ENCODE measurements around the gene ADAMTS18.

ADAMTS18 gene

GRCh38 chr16:77386831-77387814, 47.7 kb downstream of the ADAMTS18 start:
- no peak for DNase-seq

GRCh38 chr16:77385481-77385880, 49.4 kb downstream of the ADAMTS18 start:
- DNase-seq = no peak

- no peak for DNase-seq
Observed at GRCh38 chr16:77383606-77384187, 51.1 kb downstream of the ADAMTS18 start.

DNA sequence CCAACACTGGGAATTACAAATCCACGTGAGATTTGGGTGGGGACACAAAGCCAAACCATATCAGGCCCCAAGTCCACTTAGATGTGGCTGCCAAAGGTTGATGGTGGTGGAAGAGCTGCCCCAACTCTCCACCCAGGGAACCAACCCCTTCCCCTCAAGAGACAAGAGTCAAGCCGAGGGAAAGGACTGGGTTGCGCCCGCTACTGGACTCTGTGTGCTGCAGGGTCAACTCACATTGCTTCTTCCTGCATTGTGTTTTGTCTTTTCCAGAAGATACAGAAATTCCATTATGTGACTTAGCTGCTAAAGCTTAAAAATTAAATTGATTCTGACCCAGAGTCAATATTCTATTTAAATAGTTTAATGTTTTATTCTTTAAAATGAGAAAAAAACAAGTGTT, 58.5 kb downstream of the ADAMTS18 start:
- DNase-seq = peak in 1 of 2 donors; percentile 38

- DNase-seq = no peak
Observed at GRCh38 chr16:77375396-77375795, 59.4 kb downstream of the ADAMTS18 start.

DNA sequence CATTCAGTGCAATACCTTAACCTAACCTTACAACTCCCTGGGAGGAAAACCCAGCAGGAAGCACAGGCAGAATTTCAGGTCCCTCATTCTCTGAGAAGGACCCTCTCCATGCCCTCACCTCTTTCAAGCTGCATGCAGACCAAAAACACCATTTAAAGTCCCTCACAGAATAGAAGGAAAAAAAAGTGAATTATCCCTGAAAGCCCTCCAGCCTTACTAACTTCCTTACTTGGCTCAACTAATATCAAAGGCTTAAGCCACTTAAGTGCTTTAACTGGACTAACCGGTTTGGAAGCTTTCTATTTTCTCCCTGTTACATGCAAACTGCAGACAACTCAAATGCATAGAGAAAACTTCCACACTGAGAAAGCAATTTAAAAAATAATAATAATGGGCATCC, 60.5 kb downstream of the ADAMTS18 start:
- DNase-seq = no peak

DNA sequence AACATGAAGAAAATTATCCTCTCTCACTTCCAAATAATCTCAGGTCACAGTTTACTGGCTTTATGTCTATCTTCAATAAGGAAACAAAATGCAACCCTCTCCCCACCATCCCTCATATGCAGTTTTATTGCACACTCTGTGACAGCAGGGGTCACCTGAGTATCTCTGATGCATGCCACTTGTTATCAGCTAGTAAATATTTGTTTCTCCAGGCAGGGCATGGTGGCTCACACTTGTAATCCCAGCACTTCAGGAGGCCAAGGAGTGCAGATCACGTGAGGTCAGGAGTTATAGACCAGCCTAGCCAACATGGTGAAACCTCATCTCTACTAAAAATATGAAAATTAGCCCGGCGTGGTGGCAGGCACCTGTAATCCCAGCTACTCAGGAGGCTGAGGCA, 61.1 kb downstream of the ADAMTS18 start:
- no peak for DNase-seq

- DNase-seq = no peak
Observed at GRCh38 chr16:77364770-77365169, 70.1 kb downstream of the ADAMTS18 start.

GRCh38 chr16:77359065-77359502, 75.8 kb downstream of the ADAMTS18 start:
- no peak for DNase-seq

DNA sequence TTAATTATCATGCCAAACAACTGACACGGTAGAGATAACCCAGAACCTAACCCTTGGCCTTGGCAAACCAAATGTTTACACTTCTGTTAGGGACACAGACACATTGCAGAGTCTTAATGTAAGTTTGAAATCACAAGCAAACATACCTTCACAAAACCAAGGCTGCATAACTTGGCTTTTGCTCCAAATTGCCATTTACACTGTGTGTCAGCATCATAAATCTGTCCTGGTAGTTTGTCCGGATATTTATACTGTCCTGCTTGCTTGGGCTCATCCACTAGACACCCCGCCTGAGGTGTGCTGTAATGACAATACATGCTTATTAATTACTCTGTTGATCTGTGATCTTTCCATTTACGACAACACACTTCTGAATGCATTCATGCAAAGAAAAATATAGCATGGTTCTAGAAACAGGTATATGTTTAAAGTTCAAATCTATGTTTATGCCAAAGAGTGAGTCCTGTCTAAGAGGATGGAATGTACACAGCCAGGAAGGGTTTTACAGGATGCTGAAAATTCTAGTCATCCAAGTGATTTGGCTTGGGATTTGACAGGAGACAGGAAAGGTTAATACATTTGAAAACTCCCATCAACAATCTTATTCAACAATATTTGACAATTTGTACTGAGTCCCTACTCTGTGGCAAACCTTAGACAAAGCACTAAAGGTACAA, 81.1 kb downstream of the ADAMTS18 start:
- no peak for DNase-seq

DNA sequence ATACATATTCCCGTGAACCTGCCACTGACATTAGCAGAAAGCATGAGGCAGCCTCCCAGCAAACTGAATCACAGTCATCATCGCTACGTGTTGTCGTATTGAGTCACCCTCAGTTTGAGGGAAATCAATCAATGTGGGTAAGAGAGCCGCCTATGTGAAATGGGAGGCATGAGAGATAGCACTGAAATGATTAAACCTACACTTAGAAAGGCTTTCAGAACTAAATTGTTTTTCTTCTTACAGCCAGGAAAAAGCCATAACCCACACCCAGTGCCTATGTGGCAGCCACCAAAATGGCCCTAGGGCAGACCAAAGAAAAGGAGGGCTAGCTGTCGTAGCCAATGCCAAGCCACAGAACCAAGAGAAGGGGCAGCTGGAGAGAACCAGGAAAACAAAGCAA, 90.5 kb downstream of the ADAMTS18 start:
- no peak for DNase-seq

- DNase-seq = no peak
Observed at GRCh38 chr16:77336637-77337036, 98.2 kb downstream of the ADAMTS18 start.

GRCh38 chr16:77335652-77336234, 99.1 kb downstream of the ADAMTS18 start:
- no peak for DNase-seq

DNA sequence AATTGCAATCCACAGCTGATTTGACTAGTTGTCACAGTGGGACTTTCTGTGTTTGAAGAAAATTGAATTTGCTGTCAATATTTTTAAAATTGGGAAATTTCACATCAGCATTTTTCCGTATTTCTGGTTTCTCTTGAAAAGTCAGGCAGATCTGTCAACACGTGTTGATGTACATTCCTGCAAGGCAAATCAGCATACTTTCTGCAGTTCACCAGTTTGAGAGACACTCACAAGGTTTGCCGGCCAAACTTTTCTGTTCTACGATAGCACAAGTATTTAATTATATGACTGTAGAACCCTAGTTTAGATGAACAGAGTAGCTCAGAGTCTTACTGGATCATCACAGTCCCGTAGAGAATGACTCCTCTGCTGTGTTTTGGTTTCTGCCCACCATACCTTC, 102.0 kb downstream of the ADAMTS18 start:
- no peak for DNase-seq

DNA sequence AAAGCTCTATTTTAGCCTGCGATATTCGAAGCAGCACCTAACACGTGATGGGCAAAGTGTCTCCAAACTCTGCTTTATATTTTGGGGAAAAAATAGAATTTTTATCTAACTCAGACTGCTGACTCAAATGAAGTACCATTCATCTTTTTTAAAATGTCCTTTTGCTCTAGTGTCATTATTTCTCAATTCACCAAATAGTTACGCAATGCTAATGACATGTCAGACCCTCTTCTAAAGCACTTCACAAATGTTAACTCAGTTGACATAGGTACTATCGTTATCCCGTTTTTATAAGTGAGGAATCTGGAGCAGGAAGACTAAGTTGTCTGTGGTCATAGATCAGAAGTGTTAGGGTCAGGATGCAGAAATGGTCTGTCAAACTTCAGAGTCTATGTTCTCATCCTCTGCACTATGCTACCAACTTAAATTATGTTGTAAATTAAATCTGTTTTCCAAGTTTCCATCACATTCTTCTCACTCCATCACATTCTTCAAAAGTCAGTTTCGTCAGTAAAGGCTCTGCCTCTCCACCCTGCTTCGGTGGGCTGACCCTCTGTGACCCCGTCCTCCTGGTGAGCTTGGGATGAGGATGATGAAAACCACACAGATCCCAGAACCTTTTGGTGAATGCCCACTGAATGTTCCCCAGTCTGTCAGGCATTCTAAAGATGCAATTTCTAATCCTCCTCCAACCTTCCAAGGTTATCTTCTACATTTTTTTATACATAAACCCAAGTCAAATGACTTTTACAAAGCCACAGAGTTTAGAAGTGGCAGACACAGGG, 102.8 kb downstream of the ADAMTS18 start:
- DNase-seq = no peak

- DNase-seq = no peak
Observed at GRCh38 chr16:77331043-77331442, 103.8 kb downstream of the ADAMTS18 start.

GRCh38 chr16:77330332-77331042, 104.3 kb downstream of the ADAMTS18 start:
- no peak for DNase-seq

DNA sequence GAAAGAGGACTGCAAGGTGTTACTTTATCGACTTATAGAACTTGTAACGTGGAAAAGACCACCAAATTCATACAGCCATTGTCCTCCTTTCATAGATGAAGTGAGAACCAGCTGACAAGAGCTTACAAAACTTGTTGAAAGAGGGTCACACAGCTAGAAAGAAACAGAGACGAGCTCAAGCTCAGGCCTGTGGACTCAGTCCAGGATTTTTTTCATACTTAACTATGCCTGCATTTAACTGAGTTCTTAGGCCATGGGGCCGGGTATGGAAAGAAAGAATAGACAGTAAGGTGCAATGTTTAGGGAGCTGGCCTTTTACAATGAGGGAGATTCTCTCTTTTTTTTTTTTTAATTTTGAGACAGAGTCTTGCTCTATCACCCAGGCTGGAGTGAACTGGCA, 106.1 kb downstream of the ADAMTS18 start:
- no peak for DNase-seq

GRCh38 chr16:77328274-77328673, 106.6 kb downstream of the ADAMTS18 start:
- DNase-seq = no peak

GRCh38 chr16:77327717-77328116, 107.1 kb downstream of the ADAMTS18 start:
- DNase-seq = no peak

DNA sequence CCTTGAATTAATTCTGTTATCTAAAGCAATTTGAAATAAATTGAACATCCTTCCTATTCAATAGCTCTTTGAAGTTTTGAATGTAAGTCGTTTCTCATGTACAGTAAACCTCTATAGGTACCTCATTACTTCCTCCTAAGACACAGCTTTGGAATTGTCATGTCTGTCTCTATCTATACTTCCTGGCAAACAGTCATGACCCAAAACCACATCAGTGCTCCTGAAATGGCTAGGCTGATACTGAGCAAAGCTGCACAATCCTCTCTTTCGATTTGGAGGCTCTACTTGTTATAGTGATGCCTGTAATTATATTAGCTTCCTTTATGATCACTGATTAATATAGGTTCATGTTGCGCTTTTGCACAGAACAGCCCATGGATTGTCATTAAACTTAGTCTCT, 110.1 kb downstream of the ADAMTS18 start:
- no peak for DNase-seq

DNA sequence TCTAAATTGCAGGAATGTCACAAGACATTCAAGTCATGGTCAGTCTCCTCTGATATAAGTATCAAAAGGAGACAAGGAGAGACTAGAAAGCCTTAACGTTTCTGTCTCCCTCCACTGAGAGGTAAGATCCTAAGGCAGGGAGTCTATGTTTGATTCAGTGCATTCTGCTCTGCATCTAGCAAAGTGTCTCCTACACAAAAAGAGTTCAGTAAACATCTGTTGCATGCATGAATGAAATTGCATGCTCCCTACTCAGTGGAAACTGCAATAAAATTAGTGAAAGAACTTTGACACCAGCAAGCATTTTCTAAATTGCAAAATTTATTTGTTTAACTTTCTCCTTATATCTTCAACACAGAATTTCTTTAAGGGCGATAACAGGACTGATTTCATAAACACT, 111.1 kb downstream of the ADAMTS18 start:
- no peak for DNase-seq

Measured in stimulated activated CD4-positive, alpha-beta T cell treated with anti-CD3 and anti-CD28 coated beads, Interleukin-2, amount 100 ng/mL, for 24 hours (primary cell).